CD4-positive, alpha-beta T cell (primary cell): Measurements from ENCODE around the gene MOGAT2. TPM values are rescaled to one million over a fixed set of nuclear protein-coding genes. Genes with fewer than 3 reads are reported as not detected.

Source experiments
- ATAC-seq: fragments of 200-7000 bp; cut with Tn5 transposase; one replicate; pipeline ENCODE4 v1.10.0; 2022; ENCODE audit warnings: mild to moderate bottlenecking; ENCODE audit not compliant: poor library complexity
- CTCF ChIA-PET: fragments of 350-600 bp; sonication (Branson Sonifier 250); formaldehyde crosslinking; loops from one replicate; lab custom pipeline; 2021; ENCODE audit warnings: antibody characterized with exemption, inconsistent platforms; lab: Charles Lee
- POLR2A ChIA-PET: fragments of 350-600 bp; sonication (Branson Sonifier 250); formaldehyde crosslinking; loops from one replicate; lab custom pipeline; 2021; ENCODE audit warnings: antibody characterized with exemption, inconsistent platforms; lab: Charles Lee
- DNase-seq, 14 experiments: peaks; one replicate each; pipeline ENCODE4 v3.0.0-alpha.2; 2013 to 2020; ENCODE audit warnings: mixed read lengths in 2 of 14
- H3K27ac ChIP-seq, 2 donors: one replicate each; pipeline versions ENCODE4 v1.5.1 to v1.7.0; 2013; ENCODE audit warnings: low read length in 2 of 2, low read depth in 1 of 2, mild to moderate bottlenecking in 1 of 2
- H3K27me3 ChIP-seq, 2 experiments: 1 replicate in 1 of 2; 2 replicates in 1 of 2; pipeline versions ENCODE4 v1.6.1 to v1.7.0; 2013; ENCODE audit warnings: low read length in 2 of 2, control low read depth in 1 of 2, mild to moderate bottlenecking in 1 of 2, moderate library complexity in 1 of 2; ENCODE audit not compliant: insufficient read depth in 2 of 2, control insufficient read depth in 1 of 2
- H3K36me3 ChIP-seq: one replicate; pipeline ENCODE4 v1.6.1; 2013; ENCODE audit warnings: low read length, control low read depth; ENCODE audit not compliant: insufficient read depth
- H3K4me1 ChIP-seq: one replicate; pipeline ENCODE4 v1.6.1; 2013; ENCODE audit warnings: low read length, control low read depth; ENCODE audit not compliant: insufficient read depth
- H3K4me3 ChIP-seq: one replicate; pipeline ENCODE4 v1.5.1; 2013; ENCODE audit warnings: mild to moderate bottlenecking, low read length, moderate library complexity
- H3K9me3 ChIP-seq, 2 experiments: 1 replicate in 1 of 2; 2 replicates in 1 of 2; pipeline versions ENCODE4 v1.6.1 to v1.7.0; 2013; ENCODE audit warnings: low read length in 2 of 2, mild to moderate bottlenecking in 2 of 2, control low read depth in 1 of 2, moderate library complexity in 1 of 2; ENCODE audit not compliant: control insufficient read depth in 1 of 2, insufficient read depth in 1 of 2
- H3K27ac Mint-ChIP-seq: one replicate; pipeline ENCODE4 v1.8.0; 2020; ENCODE audit warnings: mixed read lengths
- H3K27me3 Mint-ChIP-seq: one replicate; pipeline ENCODE4 v1.8.0; 2021; ENCODE audit warnings: mixed read lengths
- H3K36me3 Mint-ChIP-seq: one replicate; pipeline ENCODE4 v1.8.0; 2021; ENCODE audit warnings: low read depth, mixed read lengths
- H3K4me1 Mint-ChIP-seq: one replicate; pipeline ENCODE4 v1.8.0; 2021; ENCODE audit warnings: low read depth, mixed read lengths
- H3K4me3 Mint-ChIP-seq: one replicate; pipeline ENCODE4 v1.8.0; 2020; ENCODE audit warnings: mild to moderate bottlenecking, mixed read lengths
- H3K9me3 Mint-ChIP-seq: one replicate; pipeline ENCODE4 v1.8.0; 2020; ENCODE audit warnings: mixed read lengths
- CTCF ChIP-seq: fragments of 200-600 bp; IDR thresholded peaks from one replicate; pipeline ENCODE4 v1.8.0; 2022; ENCODE audit warnings: antibody characterized with exemption, mild to moderate bottlenecking
- intact Hi-C, 2 experiments: fragments of 100-400 bp; cut with DNase I in 1 of 2; cut with micrococcal nuclease in 1 of 2; formaldehyde crosslinking; loops; one replicate each; pipeline versions ENCODE4 v1.15.1 to v1.9.0; 2023 to 2025; cut with DNase I, micrococcal nuclease
- total RNA-seq, 174 experiments: library from RNA in 2 of 174; stranded (reverse) in 2 of 174; gene quantifications; one replicate each; pipeline ENCODE4 v1.2.3 and lab custom pipeline; 2021 to 2026

MOGAT2 gene
- total RNA-seq, 2 experiments from 2014 or later: not detected

GRCh38 chr11:75780888-75781287, 63.2 kb downstream of the MOGAT2 start:
- Mint-ChIP-seq H3K4me3 (no peak overlapping the region), H3K36me3 (no peaks in the 10 kb centered on the region), H3K27ac (no peak overlapping the region), H3K27me3 (no peaks in the 10 kb centered on the region), H3K4me1 (no peaks in the 10 kb centered on the region), H3K9me3 (no peaks in the 10 kb centered on the region)
- DNase-seq: no peak
- H3K4me3 ChIP-seq: no peak overlapping the region
- ATAC-seq: no peak
- ChIA-PET POLR2A (no interaction called here), CTCF (no interaction called here)
- H3K36me3 ChIP-seq: no peaks in the 10 kb centered on the region
- no peak for TF ChIP-seq CTCF
- no peaks in the 10 kb centered on the region for H3K27me3 ChIP-seq
- peaks cover 11% of the 10 kb centered on the region for H3K4me1 ChIP-seq
- H3K9me3 ChIP-seq: no peaks in the 10 kb centered on the region
- intact Hi-C loops: no loop called here
- no peak overlapping the region for H3K27ac ChIP-seq

- peaks cover 11% of the 10 kb centered on the region for H3K4me1 ChIP-seq
- no peaks in the 10 kb centered on the region for H3K36me3 ChIP-seq
- no peaks in the 10 kb centered on the region for H3K9me3 ChIP-seq
- CTCF ChIA-PET: no interaction called here
- Mint-ChIP-seq H3K9me3 (no peaks in the 10 kb centered on the region), H3K36me3 (no peaks in the 10 kb centered on the region), H3K4me1 (no peaks in the 10 kb centered on the region), H3K4me3 (no peak overlapping the region), H3K27ac (no peak overlapping the region), H3K27me3 (no peaks in the 10 kb centered on the region)
- DNase-seq (no peak), ATAC-seq (no peak)
- intact Hi-C loops: no loop called here
- no peaks in the 10 kb centered on the region for H3K27me3 ChIP-seq
- no peak for TF ChIP-seq CTCF
- POLR2A ChIA-PET: no interaction called here
- H3K4me3 ChIP-seq: no peak overlapping the region
- no peak overlapping the region for H3K27ac ChIP-seq
These were observed 63.7 kb downstream of the MOGAT2 start for GRCh38 chr11:75781296-75781695.

- H3K4me1 Mint-ChIP-seq: no peaks in the 10 kb centered on the region
- no peaks in the 10 kb centered on the region for H3K27me3 ChIP-seq
- H3K27ac Mint-ChIP-seq: no peak overlapping the region
- no peaks in the 10 kb centered on the region for H3K9me3 ChIP-seq
- no peak overlapping the region for H3K27ac ChIP-seq
- H3K4me1 ChIP-seq: peaks cover 11% of the 10 kb centered on the region
- H3K4me3 Mint-ChIP-seq: no peak overlapping the region
- no peaks in the 10 kb centered on the region for H3K9me3 Mint-ChIP-seq
- DNase-seq (no peak), ATAC-seq (no peak)
- ChIA-PET CTCF (no interaction called here), POLR2A (no interaction called here)
- H3K36me3 ChIP-seq: no peaks in the 10 kb centered on the region
- intact Hi-C loops: no loop called here
- H3K4me3 ChIP-seq: no peak overlapping the region
- H3K27me3 Mint-ChIP-seq: no peaks in the 10 kb centered on the region
- no peak for TF ChIP-seq CTCF
- H3K36me3 Mint-ChIP-seq: no peaks in the 10 kb centered on the region
These were observed 64.2 kb downstream of the MOGAT2 start for GRCh38 chr11:75781831-75782230.

Other genes starting within 250 kb of the MOGAT2 start
- gene GDPD5, start 191.9 kb upstream of the MOGAT2 start, total RNA-seq: 100 to 1,000 TPM in 1 of 2 experiments, 10 to 100 TPM in 1; 91.6 to 101 TPM
- 1 to 10 TPM; 3.5 to 4.1 TPM for gene SERPINH1, start 155.6 kb upstream of the MOGAT2 start, total RNA-seq
- gene MAP6, start 48.8 kb upstream of the MOGAT2 start, total RNA-seq: not detected
- gene DGAT2, start 50.9 kb downstream of the MOGAT2 start, total RNA-seq: under 1 TPM; 0.19 to 0.25 TPM
- 10 to 100 TPM; 16.5 to 19.5 TPM for gene UVRAG, start 97.4 kb downstream of the MOGAT2 start, total RNA-seq